Measurements from ENCODE around the gene CDH11.

The CDH11 gene

DNA sequence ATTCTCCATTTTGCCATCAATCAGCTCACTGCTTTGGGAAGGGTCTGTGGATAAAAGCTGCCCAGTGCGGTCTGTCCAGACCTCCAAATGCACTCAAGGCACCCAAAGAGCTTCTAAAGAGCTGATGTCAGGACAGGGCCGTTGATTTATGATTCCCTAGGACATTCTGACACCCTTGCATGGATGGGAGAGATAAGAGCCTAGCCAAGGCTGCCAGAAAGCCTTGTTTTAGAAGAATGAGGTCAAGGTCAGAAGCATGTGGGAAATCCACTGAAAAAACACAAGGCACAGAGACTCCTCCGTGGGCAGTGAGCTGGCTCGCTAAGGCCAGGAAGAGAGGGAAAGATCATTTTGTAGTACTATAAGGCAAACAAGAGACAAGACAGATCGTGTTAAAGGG is 214.0 kb downstream of the CDH11 start:
- no peak for DNase-seq (ENCODE audit: low spot score)

DNA sequence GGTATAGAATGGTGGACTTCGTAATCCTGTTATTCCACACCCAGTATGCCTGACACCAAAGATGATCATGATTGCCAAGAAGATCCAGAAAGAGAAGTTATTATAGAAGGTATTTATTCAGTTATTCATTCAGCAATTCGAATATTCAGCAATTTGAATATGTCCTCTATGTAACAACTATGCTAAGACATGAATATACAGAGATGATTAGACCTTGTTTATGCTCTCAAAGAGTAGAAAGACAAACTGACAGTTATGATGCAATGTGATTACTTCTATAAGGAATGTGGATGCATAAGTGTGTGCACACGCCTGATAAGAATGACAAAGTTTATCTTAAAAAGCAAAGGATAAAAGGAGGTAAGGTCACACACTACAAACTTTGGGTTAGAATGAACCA is 218.1 kb downstream of the CDH11 start:
- no peak for DNase-seq (ENCODE audit: low spot score)

DNA sequence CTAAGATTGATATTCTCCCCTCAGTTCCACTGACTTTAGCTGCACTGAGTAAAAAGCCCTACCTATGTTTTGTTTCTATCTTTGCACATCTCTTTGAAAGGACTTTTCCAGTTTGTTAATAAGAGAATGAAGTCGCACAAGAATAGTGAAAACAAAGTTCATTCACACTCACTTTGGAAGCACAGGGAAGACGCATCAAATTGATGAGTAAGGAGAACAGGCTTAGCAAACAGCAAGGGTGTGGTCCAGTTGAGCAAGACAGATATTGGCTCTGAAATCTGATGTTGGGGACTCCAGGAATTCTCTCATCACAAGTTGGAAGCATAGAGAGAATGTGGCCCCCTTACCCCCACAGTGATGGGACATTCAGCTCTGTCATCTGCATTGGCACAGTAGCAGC is 221.3 kb downstream of the CDH11 start:
- no peak for DNase-seq (ENCODE audit: low spot score)

- no peak for DNase-seq (ENCODE audit: low spot score)
Measured at GRCh38 chr16:64900019-64900418, 221.8 kb downstream of the CDH11 start.

- DNase-seq (ENCODE audit: low spot score), result no peak
Measured at GRCh38 chr16:64898159-64898558, 223.7 kb downstream of the CDH11 start.
